SK-MEL-5 (cell line): ENCODE results near the gene GPR161. TPM values are rescaled to one million over a fixed set of nuclear protein-coding genes. Genes with fewer than 3 reads are reported as not detected.

Source experiments
- DNase-seq: peaks from one replicate; pipeline ENCODE4 v3.0.0-alpha.2; 2016; ENCODE audit warnings: low read depth, low spot score
- in situ Hi-C: cut with HindIII; loops from 2 replicates; pipeline ENCODE4 v1.10.0; 2016; ENCODE audit warnings: low sequenced_read_pairs, high pct_unique_total_duplicates, low pct_unique_long_range_greater_than_20kb
- total RNA-seq: library from RNA; depleted of rRNA; stranded (reverse); fragments of >200 nt; shearing (Covaris generic); gene quantifications from 2 replicates; pipeline ENCODE4 v1.2.3, GENCODE V29; 2014

Gene GPR161
- total RNA-seq, 1 experiment from 2014 or later: 38.2 TPM

DNA sequence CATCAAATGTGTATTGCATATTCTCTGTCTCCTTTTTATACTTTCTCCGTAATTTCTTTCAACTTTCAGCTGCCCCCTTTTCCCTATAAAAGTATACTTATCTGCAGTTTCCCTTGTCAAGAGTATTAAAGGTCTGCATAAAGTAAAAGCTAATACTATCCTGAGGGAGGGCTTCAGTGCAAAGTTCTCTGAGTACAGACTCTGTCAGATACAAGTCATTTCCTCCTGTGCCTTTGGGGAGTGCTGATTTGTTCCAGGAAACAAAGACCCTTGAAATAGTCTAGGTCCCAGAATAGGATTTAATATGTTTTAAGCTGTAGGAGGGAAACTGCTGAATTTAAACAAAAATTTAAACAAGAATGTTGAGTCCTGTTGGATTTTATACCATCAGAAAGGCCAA is 11.7 kb downstream of the GPR161 start:
- DNase-seq: no peak
- in situ Hi-C loops: no loop called here

DNA sequence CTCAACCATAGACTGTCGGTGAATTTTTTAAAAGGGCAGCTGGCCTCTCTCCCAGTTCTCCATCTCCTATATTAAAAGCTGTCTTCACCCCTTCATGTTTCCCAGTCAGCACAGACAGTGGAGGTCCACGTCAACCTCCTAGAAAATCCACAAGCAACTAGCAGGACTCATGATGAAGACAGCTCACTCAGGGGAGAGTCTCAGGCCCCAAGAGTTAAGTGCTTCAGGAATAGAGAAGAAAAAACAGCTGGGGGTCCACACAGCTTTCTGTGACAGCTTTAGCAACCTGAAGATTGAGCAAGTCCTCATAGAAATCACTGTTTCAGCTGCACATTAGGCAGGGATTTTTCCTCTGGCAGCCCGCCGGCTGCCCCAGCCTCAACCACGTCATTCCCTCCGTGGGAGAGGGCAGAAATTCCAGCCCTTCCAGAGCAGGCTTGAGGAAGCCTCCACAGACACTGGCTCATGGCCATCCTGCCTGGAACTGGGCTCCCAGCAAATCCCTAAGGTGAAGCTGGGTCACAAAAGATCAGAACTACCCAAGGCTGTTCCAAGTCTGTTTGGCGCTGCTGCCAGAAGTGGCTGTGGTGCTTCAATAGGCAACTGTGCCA is 15.2 kb downstream of the GPR161 start:
- no peak for DNase-seq
- in situ Hi-C loops: no loop called here

DNA sequence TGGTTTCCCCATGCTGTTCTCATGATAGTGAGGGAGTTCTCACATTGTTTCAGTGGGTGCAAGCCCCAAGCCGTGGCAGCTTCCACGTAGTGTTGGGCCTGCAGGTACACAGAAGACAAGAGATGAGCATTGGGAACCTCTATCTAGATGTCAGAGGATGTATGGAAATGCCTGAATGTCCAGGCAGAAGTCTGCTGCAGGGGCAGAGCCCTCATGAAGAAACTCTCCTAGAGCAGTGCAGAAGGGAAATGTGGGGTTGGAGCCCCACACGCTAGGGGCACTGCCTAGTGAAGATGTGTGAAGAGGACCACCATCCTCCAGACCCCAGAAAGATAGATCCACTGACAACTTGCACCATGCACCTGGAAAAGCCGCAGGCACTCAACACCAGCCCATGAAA is 17.0 kb downstream of the GPR161 start:
- DNase-seq: no peak
- in situ Hi-C loops: no loop called here

DNA sequence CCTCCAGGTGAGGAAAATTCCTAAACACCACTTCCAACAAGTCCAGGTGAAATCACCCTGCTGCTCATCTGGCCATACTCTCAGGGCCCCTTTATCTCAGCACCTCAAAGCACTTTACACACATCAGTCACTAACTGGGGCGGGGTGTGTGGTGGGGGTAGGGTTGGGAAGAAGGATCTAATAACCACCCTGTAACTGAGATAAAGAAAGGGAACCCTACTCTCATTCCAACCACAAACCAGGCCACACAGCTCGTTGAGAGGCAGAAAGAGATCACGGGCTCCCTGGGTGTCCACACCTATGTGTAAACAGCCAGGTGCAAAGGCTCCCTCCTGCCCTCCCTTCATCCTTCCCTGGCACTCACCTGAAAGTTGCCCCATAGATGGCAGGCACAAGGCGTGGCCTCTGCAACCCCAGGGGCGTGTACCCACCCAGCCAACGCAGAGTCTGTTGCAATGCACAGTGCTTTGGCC is 20.4 kb downstream of the GPR161 start:
- in situ Hi-C loops: no loop called here

DNA sequence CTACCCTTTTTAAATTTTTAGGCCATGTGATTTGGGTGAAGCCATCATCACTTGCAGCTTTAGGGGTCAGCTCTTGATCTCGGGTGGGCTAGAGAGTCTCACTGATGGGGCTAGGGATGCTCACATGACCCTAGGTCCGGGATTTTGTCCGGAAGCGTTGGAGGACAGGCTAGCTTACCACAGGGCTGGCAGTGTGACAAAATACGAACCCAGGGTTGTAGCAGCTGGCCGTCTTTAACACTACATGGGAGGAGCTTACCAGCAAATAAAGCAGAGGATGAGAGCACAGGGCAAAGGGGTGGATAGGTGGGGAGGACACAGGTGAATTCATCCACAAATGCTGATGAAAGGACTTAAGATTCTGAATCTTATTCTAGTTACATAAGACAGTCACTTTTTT is 21.9 kb downstream of the GPR161 start:
- DNase-seq: no peak
- in situ Hi-C loops: no loop called here

More for the DNA sequence above, 20.4 kb downstream of the GPR161 start:
- no peak for DNase-seq

DNA sequence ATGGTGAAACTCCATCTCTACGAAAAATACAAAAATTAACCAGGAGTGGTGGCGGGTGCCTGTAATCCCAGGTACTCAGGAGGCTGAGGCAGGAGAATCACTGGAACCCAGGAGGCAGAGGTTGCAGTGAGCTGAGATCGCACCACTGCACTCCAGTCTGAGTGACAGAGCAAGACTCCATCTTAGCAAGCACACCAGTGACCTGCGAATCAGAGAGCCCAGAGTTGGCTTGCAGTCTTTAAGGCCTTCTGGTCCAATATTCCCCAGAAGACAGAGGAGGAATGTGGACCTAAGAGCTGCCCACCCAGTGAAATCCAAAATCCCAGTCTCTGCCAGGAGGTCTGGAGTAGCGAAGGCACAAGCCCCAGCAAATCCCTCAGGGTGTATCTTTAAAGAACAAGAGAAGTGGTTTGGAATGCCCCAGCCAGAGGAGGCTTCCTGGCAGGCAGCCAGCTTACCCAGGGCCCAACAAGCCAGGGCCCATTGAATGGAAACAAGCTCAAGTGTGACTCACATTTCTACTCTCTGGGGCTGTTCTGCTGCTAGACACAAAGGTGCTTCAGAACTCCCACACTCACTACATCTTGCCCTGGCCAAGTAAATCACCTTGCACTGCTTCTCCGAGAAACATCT is 23.9 kb downstream of the GPR161 start:
- in situ Hi-C loops: no loop called here
- DNase-seq: peak; percentile 92

DNA sequence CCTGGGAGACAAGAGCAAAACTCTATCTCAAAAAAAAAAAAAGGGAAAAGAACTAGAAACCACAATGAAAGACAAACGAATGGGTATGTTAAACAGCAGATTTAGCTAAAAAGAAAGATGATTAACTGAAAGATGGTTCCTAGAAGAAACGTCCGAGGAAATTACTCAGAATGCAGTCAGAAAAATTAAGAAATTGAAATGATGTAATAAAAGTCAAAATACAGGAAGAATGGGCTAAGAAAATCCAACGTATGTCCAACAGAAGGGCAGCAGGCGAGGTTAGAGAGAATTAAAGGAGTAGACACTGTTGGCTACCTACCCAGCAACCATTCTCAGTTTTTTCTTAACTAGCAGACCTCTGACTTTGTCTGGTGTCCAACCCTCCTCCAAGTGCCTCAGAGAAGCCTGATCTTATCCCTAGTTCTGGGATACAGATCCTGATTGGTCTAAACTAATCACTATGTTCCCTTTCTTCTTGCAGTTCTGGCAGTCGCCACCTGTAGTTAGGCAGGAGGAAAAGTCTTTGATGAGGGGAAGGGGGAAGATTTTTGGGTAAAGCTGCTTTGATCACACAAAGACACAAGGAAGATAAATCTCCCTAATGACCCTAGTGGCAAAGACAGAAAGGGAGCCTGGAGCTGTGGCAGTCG is 25.7 kb downstream of the GPR161 start:
- in situ Hi-C loops: no loop called here
- peak; percentile 28 for DNase-seq

DNA sequence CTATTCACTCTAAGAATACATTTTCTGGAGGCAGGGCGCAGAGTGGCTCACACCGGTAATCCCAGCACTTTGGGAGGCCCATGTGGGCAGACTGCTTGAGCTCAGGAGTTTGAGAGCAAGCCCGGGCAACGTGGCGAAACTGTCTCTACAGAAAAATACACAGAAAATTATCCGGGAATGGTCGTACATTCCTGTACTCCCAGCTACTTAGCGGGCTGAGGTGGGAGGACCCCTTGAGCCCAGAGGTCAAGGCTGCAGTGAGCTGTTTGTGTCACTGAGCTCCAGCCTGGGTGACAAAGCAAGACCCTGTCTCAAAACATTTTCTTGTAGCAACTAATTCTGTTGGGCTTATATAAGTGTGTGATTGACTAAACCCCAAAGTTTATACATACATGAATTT is 30.5 kb downstream of the GPR161 start:
- no peak for DNase-seq
- in situ Hi-C loops: no loop called here

DNA sequence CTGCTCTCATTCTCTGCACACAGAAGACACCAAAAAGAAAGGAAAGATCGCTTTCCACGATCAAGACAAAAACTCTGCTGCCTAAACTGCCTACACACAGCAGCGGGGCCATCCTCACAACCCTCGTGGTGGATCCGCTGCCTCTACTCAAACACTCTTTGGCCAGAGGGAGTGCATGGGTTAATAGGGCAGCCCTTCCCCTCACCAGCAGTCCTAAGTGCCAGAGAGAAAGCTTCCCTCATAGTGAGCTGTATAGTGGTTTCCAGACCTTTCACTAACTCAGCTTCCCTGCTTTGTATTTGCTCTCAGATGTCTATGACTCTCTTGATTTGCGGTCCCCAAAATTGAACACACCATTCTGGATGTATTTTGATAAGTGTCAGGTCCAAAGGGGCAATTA is 30.9 kb downstream of the GPR161 start:
- in situ Hi-C loops: no loop called here

DNA sequence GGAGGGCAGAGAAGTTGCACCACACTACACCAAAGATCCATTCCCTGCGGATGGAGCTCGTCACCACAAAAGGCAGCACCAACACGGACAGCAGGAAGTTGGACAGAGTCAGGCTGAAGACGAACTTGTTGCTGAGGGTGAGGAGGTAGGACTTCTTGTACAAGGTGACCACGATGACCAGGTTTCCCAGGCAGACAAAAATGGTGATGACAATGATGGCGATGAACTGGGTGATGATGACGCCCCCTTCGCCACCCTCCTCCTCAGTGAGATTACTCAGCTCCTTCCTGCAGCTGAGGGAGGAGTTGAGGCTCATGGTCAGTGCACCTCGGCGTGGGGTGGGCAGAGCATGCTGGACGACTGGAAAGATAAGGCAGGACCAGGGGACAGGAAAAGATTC is 32.2 kb downstream of the GPR161 start:
- in situ Hi-C loops: no loop called here
- DNase-seq: no peak

More for the DNA sequence above, 30.9 kb downstream of the GPR161 start:
- DNase-seq: no peak

DNA sequence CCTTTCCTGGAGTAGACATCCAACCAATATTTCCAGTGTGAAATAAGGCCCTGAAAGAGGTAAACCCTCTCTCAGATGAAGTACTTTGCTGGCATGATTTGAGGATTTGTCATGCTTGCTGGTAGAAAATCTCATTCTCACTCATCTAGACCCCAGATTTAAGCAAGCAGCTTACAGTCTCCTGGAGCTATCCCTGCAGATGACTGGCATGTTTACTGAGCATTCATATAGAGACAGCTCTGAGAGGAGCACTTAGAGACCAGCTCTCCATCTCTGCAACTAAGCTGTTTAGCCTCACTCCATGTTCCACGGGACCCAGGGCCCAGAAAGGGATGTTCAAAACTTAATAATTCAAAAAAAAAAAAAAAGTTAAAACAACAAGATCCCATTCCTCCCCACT is 34.2 kb downstream of the GPR161 start:
- DNase-seq: no peak
- in situ Hi-C loops: no loop called here

DNA sequence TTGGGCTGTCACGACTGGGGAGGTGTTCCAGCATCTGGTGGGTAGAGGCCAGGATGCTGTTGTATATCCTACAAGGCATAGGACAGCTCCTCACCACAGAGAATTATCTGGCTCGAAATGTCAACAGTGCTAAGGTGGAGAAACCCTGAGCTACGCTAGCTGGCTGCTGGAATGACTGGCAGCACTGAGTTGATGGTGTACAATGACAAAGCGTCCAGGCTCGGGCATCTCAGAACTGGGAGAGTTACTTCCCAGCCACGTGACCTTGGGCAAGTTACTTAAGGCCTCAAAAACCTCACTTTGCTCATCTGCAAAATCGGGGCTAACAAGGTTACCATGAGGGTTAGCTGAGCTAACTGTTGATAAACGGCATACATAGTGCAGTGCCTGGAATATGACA is 35.4 kb downstream of the GPR161 start:
- in situ Hi-C loops: no loop called here
- no peak for DNase-seq

DNA sequence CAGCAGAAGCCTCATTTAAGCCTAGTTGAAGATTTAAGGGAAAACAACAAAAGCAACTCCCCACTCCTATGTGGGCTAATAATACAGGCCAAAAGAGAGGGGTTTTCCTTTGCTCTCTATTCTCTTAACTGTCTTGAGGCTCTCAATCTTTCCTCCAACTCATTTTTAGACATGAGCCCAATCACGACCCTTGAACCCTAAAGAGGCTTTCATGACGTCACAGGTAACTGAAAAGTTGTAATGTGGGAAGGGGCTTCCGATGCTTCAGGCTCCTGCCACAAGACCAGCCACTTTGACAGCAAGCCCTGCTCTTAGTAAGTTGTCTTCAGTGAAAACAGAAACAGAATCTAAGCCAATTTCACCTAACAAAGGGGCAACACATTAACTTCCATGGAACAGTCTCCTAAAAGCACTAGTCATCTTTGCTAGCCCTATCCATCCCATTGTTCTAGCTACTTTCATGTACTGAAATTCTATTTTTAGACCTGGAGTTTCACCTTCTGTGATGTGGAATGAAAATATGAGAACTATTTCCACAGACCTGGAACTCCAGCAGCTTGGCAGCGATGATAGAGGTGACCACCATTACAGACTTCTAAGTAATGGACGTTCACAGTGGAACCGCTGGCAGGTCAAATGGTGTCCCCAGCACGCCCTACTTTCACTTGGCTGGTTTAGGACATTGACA is 36.3 kb downstream of the GPR161 start:
- in situ Hi-C loops: no loop called here
- DNase-seq: no peak

DNA sequence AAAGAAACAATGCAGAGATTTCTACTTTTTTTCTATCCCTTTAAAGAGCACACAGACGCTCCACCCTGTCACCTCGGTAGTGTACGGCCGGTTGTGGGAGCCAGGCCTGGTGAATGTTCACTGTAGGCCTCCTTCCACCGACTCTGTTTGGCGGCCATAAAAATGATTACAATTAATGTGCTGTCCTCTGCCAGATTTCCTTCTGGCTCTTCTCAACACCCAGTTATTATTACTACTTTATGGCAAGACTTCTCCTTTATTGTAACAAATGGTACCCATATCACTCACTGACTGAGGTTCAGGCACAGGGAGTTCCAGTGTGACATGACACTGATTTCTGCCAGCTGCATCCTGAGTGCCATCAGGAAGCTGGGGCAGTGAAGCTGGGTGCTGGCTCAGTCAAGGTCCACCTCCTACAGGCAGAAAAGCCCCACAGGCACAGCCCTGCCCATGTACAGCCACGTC is 37.4 kb downstream of the GPR161 start:
- in situ Hi-C loops: no loop called here
- no peak for DNase-seq

DNA sequence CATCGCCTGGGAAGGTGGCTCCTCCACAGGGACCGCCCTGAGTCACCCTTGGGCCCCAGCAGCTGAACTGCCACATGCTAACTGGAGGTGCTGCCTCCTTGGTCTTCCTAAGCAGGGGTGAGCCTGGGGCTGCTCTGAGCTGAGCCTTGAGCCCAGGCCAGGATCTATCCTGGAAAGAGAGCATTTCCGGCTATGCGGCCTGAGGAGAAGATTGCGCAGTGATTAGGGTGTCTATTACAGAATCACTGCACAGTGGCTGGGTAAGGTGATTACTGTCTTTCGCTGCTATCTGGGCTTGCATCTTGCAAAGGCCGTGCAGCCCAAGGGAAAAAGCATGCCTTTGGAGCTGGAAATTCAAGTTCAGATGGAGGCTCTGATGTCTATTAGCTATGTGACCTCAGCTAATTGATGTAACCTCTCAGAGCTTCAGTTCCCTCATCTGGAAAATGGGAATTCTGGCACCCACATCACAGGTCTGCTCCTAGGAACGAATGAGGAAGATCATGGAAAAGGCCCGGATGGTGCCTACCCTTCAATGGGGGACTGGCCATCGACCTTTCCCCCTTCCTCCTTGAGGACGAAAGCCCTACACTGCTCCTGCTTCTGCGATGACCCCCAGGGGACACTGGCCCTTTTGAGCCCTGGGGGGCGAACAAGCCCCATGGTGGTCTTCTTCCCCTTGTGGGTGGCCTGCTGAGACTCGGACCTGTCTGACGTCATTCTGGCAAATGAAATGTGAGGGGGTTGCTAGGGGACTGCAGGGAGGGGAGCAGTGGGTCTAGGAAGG is 38.0 kb downstream of the GPR161 start:
- in situ Hi-C loops: no loop called here
- no peak for DNase-seq

DNA sequence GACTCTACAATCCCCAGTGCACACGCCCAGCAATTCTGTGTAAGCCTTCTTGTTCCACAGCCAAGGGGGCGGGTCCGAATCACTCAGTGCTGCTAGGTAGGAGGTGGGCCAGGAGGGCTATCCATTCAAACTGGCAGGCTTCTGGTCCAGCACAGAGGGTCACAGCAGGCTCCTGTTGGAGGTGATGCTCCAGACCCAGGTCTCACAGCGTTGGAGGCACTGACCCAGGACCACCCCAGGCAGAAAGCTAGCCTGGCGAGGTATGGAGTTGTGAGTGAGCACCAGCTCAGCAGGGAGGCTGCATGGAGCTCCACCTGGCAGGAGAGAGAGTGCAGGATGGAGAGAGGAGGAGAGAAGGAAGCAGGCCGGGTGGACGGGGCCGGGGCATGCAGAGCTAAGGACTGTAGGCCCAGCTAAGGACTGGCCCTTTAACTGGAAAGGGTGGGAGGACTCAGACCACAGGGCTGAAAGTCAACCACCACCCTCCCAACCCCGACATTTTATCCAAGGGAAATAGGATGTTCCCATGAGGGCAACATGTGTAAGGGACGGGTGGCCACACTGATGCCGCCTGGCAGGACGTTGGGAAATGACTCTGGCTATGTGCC is 38.7 kb downstream of the GPR161 start:
- DNase-seq: no peak
- in situ Hi-C loops: no loop called here
